GM12878 (cell line): Measurements from ENCODE around the gene ADGRE3. TPM values are rescaled to one million over a fixed set of nuclear protein-coding genes. Genes with fewer than 3 reads are reported as not detected.

Experiments used
- BACH1 ChIP-seq: fragments of 450-650 bp; IDR thresholded peaks from 2 replicates; pipeline ENCODE4 v1.6.1; 2017; ENCODE audit warnings: mild to moderate bottlenecking, borderline replicate concordance
- BCL3 ChIP-seq: IDR thresholded peaks from 2 replicates; pipeline ENCODE4 v1.6.1; 2011; ENCODE audit warnings: borderline replicate concordance, low read depth, mild to moderate bottlenecking, moderate library complexity, low read length; ENCODE audit not compliant: insufficient read depth, poor library complexity, severe bottlenecking
- CREM ChIP-seq: IDR thresholded peaks from 2 replicates; pipeline ENCODE4 v1.6.1; 2014; ENCODE audit warnings: antibody characterized with exemption, low read depth
- E2F4 ChIP-seq: IDR thresholded peaks from 2 replicates; pipeline ENCODE4 v1.6.1; 2012; ENCODE audit warnings: low read depth, low read length, improper control_type of control experiment
- FOXK2 ChIP-seq: fragments of 450-650 bp; IDR thresholded peaks from 2 replicates; pipeline ENCODE4 v1.6.1; 2017; ENCODE audit warnings: mild to moderate bottlenecking, moderate library complexity
- KLF5 ChIP-seq: fragments of 450-650 bp; IDR thresholded peaks from 2 replicates; pipeline ENCODE4 v1.6.1; 2014; ENCODE audit warnings: mild to moderate bottlenecking; ENCODE audit not compliant: partially characterized antibody
- MTA2 ChIP-seq: fragments of 450-650 bp; IDR thresholded peaks from 2 replicates; pipeline ENCODE4 v1.6.1; 2016; ENCODE audit warnings: low read depth, mild to moderate bottlenecking, moderate library complexity
- NR2C1 ChIP-seq: fragments of 450-650 bp; IDR thresholded peaks from 2 replicates; pipeline ENCODE4 v1.6.1; 2017; ENCODE audit warnings: antibody characterized with exemption, mild to moderate bottlenecking, moderate library complexity
- NR2F1 ChIP-seq: fragments of 450-650 bp; conservative IDR thresholded peaks from 2 replicates; pipeline ENCODE4 v1.6.1; 2017; ENCODE audit warnings: mild to moderate bottlenecking
- PKNOX1 ChIP-seq: fragments of 450-650 bp; IDR thresholded peaks from 2 replicates; pipeline ENCODE4 v1.6.1; 2016; ENCODE audit warnings: mild to moderate bottlenecking
- ZBTB4 ChIP-seq: fragments of 450-650 bp; formaldehyde crosslinking; IDR thresholded peaks from 2 replicates; pipeline ENCODE4 v1.4.0; 2022; ENCODE audit warnings: mild to moderate bottlenecking, moderate library complexity
- ZBTB40 ChIP-seq: fragments of 450-650 bp; IDR thresholded peaks from 2 replicates; pipeline ENCODE4 v1.6.1; 2016; ENCODE audit warnings: mild to moderate bottlenecking, moderate library complexity, borderline replicate concordance
- polyA plus RNA-seq, 11 experiments: library from polyadenylated mRNA; depleted of rRNA in 4 of 11; unstranded in 6 of 11; stranded (reverse) in 5 of 11; fragments of >200 nt; fragmentation: Nextera tagmentation in 4 of 11; fragmentation: Illumina TruSeq in 1 of 11; extraction: Ambion mirVana in 4 of 11; extraction: Trizol in 1 of 11; gene quantifications; 1 replicate in 1 of 11; 2 replicates in 10 of 11; pipeline versions ENCODE4 v1.2.1 to v1.2.3, GENCODE V29; 2011 to 2016; ENCODE audit warnings: inconsistent platforms in 2 of 11, missing spikeins in 2 of 11, low read depth in 1 of 11
- total RNA-seq, 4 experiments: library from RNA; depleted of rRNA in 3 of 4; stranded (reverse); fragments of >200 nt in 3 of 4; fragmentation: Illumina TruSeq in 1 of 4; extraction: Trizol in 1 of 4; gene quantifications; 2 replicates each; pipeline versions ENCODE4 v1.2.1 to v1.2.3, GENCODE V29; 2013 to 2021

The ADGRE3 gene
- total and polyA plus RNA-seq, 10 of the 15 experiments (the other 5 are each of a cell fraction or from before 2014, with no cell fraction given), result 0.04 to 0.10 (median 0.05) TPM; not detected in 6

GRCh38 chr19:14571695-14572490 is 102.8 kb downstream of the ADGRE3 start, which contains the start of gene NDUFB7 (continued):
- TF ChIP-seq MTA2 (peak; percentile 93), KLF5 (peak; percentile 79), E2F4 (no peak), ZBTB4 (no peak), FOXK2 (no peak), NR2C1 (peak; percentile 99), ZBTB40 (peak; percentile 97), CREM (peak; percentile 80; the same call in 1 of the 2 replicates), BCL3 (no peak), BACH1 (peak; percentile 79; the same call in 1 of the 2 replicates), PKNOX1 (peak; percentile 64), NR2F1 (peak; percentile 73)
- TF ChIP-seq, all 136 proteins: peak for 54
